Neural progenitor cell (in vitro differentiated cells): ENCODE data around the gene EPS8L1. TPM values are rescaled to one million over a fixed set of nuclear protein-coding genes. Genes with fewer than 3 reads are reported as not detected.

Source experiments
- DNase-seq: peaks from one replicate; pipeline ENCODE4 v3.0.0-alpha.2; 2016; ENCODE audit warnings: low spot score
- H2AFZ ChIP-seq: fragments of 200-600 bp; sonication (generic); replicated peaks from 2 replicates; pipeline ENCODE4 v1.6.1; 2016; ENCODE audit warnings: antibody characterized with exemption
- H3F3A ChIP-seq: fragments of 200-600 bp; sonication (generic); 2 replicates; pipeline ENCODE4 v1.6.1; 2016; ENCODE audit warnings: antibody characterized with exemption, low read depth
- H3K27ac ChIP-seq: fragments of 200-600 bp; sonication (generic); 2 replicates; pipeline ENCODE4 v1.5.1; 2016; ENCODE audit warnings: mild to moderate bottlenecking
- H3K27me3 ChIP-seq: fragments of 200-600 bp; sonication (generic); 2 replicates; pipeline ENCODE4 v1.6.1; 2016; ENCODE audit warnings: mild to moderate bottlenecking, moderate library complexity
- H3K36me3 ChIP-seq: fragments of 200-600 bp; sonication (generic); 2 replicates; pipeline ENCODE4 v1.5.1; 2016
- H3K4me1 ChIP-seq: fragments of 200-600 bp; sonication (generic); 2 replicates; pipeline ENCODE4 v1.6.1; 2016; ENCODE audit warnings: mixed run types
- H3K4me2 ChIP-seq: fragments of 200-600 bp; sonication (generic); 2 replicates; pipeline ENCODE4 v1.6.1; 2016
- H3K4me3 ChIP-seq: fragments of 200-600 bp; sonication (generic); 2 replicates; pipeline ENCODE4 v1.5.1; 2016
- H3K79me2 ChIP-seq: fragments of 200-600 bp; sonication (generic); 2 replicates; pipeline ENCODE4 v1.6.1; 2016; ENCODE audit warnings: low read depth
- H3K9ac ChIP-seq: fragments of 200-600 bp; sonication (generic); 2 replicates; pipeline ENCODE4 v1.6.1; 2016
- H3K9me3 ChIP-seq: fragments of 200-600 bp; sonication (generic); 2 replicates; pipeline ENCODE4 v1.5.1; 2016; ENCODE audit warnings: low read depth
- H4K20me1 ChIP-seq: fragments of 200-600 bp; sonication (generic); 2 replicates; pipeline ENCODE4 v1.6.1; 2016; ENCODE audit warnings: low read depth
- H3K27ac Mint-ChIP-seq: 3 replicates; pipeline ENCODE4 v1.8.0; 2021; ENCODE audit warnings: mixed read lengths
- H3K27me3 Mint-ChIP-seq: 2 replicates; pipeline ENCODE4 v1.8.0; 2022; ENCODE audit warnings: low read depth, mild to moderate bottlenecking, inconsistent platforms, moderate library complexity, mixed read lengths; ENCODE audit not compliant: insufficient read depth
- H3K36me3 Mint-ChIP-seq: 3 replicates; pipeline ENCODE4 v1.8.0; 2021; ENCODE audit warnings: mixed read lengths
- H3K4me1 Mint-ChIP-seq: 3 replicates; pipeline ENCODE4 v1.8.0; 2021; ENCODE audit warnings: mixed read lengths
- H3K4me3 Mint-ChIP-seq: 3 replicates; pipeline ENCODE4 v1.8.0; 2021; ENCODE audit warnings: mild to moderate bottlenecking, moderate library complexity, mixed read lengths
- H3K9me3 Mint-ChIP-seq: 3 replicates; pipeline ENCODE4 v1.8.0; 2020; ENCODE audit warnings: mixed read lengths
- EZH2 ChIP-seq: fragments of 200-600 bp; sonication (generic); IDR thresholded peaks from 2 replicates; pipeline ENCODE4 v1.6.1; 2017; ENCODE audit warnings: antibody characterized with exemption, mild to moderate bottlenecking, moderate library complexity
- EZH2phosphoT487 ChIP-seq: fragments of 200-600 bp; sonication (generic); IDR thresholded peaks from 2 replicates; pipeline ENCODE4 v1.6.1; 2017; ENCODE audit warnings: antibody characterized with exemption
- total RNA-seq: library from RNA; depleted of rRNA; stranded (reverse); fragments of >200 nt; gene quantifications from 2 replicates; pipeline ENCODE4 v1.2.3, GENCODE V29; 2015; ENCODE audit warnings: low replicate concordance
- TF ChIP-seq, protein P1 (sequence below): fragments of 200-600 bp; sonication (generic); IDR thresholded peaks from 2 replicates; pipeline ENCODE4 v1.5.1; 2017; ENCODE audit warnings: antibody characterized with exemption, mild to moderate bottlenecking

EPS8L1 gene
- total RNA-seq, 1 donor from 2014 or later: 7.0 TPM

- H3K4me1 ChIP-seq: peaks cover 16% of the 10 kb centered on the region
- Mint-ChIP-seq H3K27ac (no peak overlapping the region), H3K4me1 (peaks cover 53% of the 10 kb centered on the region), H3K4me3 (peak overlapping the region; percentile 10), H3K36me3 (no peaks in the 10 kb centered on the region), H3K27me3 (peaks cover 61% of the 10 kb centered on the region), H3K9me3 (peaks cover 7% of the 10 kb centered on the region)
- H3K79me2 ChIP-seq: peaks cover 3% of the 10 kb centered on the region
- H3K27ac ChIP-seq: no peak overlapping the region
- H4K20me1 ChIP-seq: peaks cover 52% of the 10 kb centered on the region
- H2AFZ ChIP-seq: no peak overlapping the region
- TF ChIP-seq, protein P1, sequence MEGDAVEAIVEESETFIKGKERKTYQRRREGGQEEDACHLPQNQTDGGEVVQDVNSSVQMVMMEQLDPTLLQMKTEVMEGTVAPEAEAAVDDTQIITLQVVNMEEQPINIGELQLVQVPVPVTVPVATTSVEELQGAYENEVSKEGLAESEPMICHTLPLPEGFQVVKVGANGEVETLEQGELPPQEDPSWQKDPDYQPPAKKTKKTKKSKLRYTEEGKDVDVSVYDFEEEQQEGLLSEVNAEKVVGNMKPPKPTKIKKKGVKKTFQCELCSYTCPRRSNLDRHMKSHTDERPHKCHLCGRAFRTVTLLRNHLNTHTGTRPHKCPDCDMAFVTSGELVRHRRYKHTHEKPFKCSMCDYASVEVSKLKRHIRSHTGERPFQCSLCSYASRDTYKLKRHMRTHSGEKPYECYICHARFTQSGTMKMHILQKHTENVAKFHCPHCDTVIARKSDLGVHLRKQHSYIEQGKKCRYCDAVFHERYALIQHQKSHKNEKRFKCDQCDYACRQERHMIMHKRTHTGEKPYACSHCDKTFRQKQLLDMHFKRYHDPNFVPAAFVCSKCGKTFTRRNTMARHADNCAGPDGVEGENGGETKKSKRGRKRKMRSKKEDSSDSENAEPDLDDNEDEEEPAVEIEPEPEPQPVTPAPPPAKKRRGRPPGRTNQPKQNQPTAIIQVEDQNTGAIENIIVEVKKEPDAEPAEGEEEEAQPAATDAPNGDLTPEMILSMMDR: no peak
- TF ChIP-seq EZH2 (no peak), EZH2phosphoT487 (no peak)
- peaks cover 69% of the 10 kb centered on the region for H3K27me3 ChIP-seq
- H3K9ac ChIP-seq: no peak overlapping the region
- no peak overlapping the region for H3K4me2 ChIP-seq
- H3K36me3 ChIP-seq: no peaks in the 10 kb centered on the region
- no peak overlapping the region for H3K4me3 ChIP-seq
- DNase-seq: no peak
- peaks cover 59% of the 10 kb centered on the region for H3F3A ChIP-seq
- no peaks in the 10 kb centered on the region for H3K9me3 ChIP-seq
Observed at GRCh38 chr19:55084416-55084815, 8.7 kb downstream of the EPS8L1 start.

DNA sequence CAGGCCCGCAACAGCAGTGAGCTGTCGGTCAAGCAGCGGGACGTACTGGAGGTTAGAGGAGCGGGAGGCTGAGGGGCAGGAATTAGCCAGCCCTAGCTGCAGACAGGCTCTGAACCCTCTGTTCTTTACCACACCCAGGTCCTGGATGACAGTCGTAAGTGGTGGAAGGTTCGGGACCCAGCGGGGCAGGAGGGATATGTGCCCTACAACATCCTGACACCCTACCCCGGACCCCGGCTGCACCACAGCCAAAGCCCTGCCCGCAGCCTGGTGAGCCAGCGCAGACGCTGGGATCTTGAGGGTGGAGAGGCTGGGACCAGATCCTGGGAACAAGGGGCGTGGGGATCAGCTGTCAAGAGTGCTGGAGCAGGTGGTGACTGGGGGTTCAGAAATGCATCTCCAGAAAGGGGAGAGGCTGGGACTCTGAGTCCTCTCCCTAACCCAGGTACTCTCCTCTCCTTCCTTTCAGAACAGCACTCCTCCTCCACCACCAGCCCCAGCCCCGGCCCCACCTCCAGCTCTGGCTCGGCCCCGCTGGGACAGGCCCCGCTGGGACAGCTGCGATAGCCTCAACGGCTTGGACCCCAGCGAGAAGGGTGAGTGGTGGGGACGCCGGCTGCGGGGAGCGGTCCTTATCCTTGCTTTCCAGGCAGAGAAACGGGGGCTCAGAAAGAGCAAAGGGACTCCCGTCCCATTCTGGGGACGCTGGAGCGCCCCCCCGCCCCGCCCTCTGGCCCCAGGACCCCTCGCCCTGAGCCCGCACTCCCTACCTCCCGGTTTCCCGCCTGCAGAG lies 10.4 kb downstream of the EPS8L1 start:
- Histone ChIP-seq H3K79me2 (peaks cover 3% of the 10 kb centered on the region), H3K4me2 (peak overlapping the region; percentile 90), H3F3A (peaks cover 50% of the 10 kb centered on the region), H3K4me3 (peak overlapping the region; percentile 68), H3K9me3 (no peaks in the 10 kb centered on the region), H3K9ac (peak overlapping the region; percentile 20), H4K20me1 (peaks cover 50% of the 10 kb centered on the region), H3K36me3 (no peaks in the 10 kb centered on the region), H3K27me3 (peaks cover 52% of the 10 kb centered on the region), H2AFZ (no peak overlapping the region), H3K27ac (no peak overlapping the region), H3K4me1 (peaks cover 16% of the 10 kb centered on the region)
- Mint-ChIP-seq H3K9me3 (peaks cover 3% of the 10 kb centered on the region), H3K4me3 (peak overlapping the region; percentile 91), H3K36me3 (peaks cover 5% of the 10 kb centered on the region), H3K27me3 (peaks cover 46% of the 10 kb centered on the region), H3K27ac (no peak overlapping the region), H3K4me1 (peaks cover 48% of the 10 kb centered on the region)
- no peak for TF ChIP-seq EZH2phosphoT487
- TF ChIP-seq EZH2: peak; percentile 50
- peak; percentile 57 for DNase-seq

GRCh38 chr19:55086730-55087541 lies 11.3 kb downstream of the EPS8L1 start:
- peak overlapping the region; percentile 20 for H3K9ac ChIP-seq
- H3K4me3 Mint-ChIP-seq: peak overlapping the region; percentile 91
- TF ChIP-seq EZH2 (no peak), EZH2phosphoT487 (peak; percentile 41)
- H3F3A ChIP-seq: peaks cover 50% of the 10 kb centered on the region
- peaks cover 3% of the 10 kb centered on the region for H3K79me2 ChIP-seq
- H4K20me1 ChIP-seq: peaks cover 53% of the 10 kb centered on the region
- peak overlapping the region; percentile 68 for H3K4me3 ChIP-seq
- no peaks in the 10 kb centered on the region for H3K36me3 ChIP-seq
- H3K27ac Mint-ChIP-seq: peak overlapping the region; percentile 74
- peaks cover 44% of the 10 kb centered on the region for H3K27me3 ChIP-seq
- peak; percentile 99 for DNase-seq
- H3K9me3 ChIP-seq: no peaks in the 10 kb centered on the region
- peaks cover 20% of the 10 kb centered on the region for H3K4me1 ChIP-seq
- H3K9me3 Mint-ChIP-seq: peaks cover 3% of the 10 kb centered on the region
- H3K27me3 Mint-ChIP-seq: peaks cover 44% of the 10 kb centered on the region
- peak overlapping the region; percentile 90 for H3K4me2 ChIP-seq
- peaks cover 5% of the 10 kb centered on the region for H3K36me3 Mint-ChIP-seq
- peaks cover 48% of the 10 kb centered on the region for H3K4me1 Mint-ChIP-seq
- no peak overlapping the region for H2AFZ ChIP-seq
- no peak overlapping the region for H3K27ac ChIP-seq

DNA sequence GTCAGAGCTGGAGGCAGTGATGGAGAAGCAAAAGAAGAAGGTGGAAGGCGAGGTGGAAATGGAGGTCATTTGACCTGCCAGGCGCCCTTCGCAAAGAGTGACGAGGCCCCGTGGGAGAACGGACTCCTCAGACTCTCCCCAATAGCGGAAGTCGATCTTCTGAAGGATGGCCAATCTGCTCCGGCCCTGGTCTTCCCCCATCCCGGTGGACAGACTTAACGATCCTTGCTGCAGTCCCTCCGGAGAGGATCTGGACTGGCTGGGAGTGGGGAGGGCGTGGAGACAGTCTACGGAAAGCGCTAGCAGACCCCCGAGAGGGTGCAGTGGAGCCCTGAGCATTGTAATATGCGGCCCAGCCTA lies 11.9 kb downstream of the EPS8L1 start:
- Histone ChIP-seq H3K27me3 (peaks cover 38% of the 10 kb centered on the region), H3K79me2 (peaks cover 3% of the 10 kb centered on the region), H2AFZ (no peak overlapping the region), H3K4me1 (peaks cover 24% of the 10 kb centered on the region), H3K4me2 (peak overlapping the region; percentile 90), H3K27ac (no peak overlapping the region), H3K9ac (no peak overlapping the region), H4K20me1 (peaks cover 53% of the 10 kb centered on the region), H3K9me3 (no peaks in the 10 kb centered on the region), H3K4me3 (peak overlapping the region; percentile 68), H3F3A (peaks cover 44% of the 10 kb centered on the region), H3K36me3 (no peaks in the 10 kb centered on the region)
- H3K4me1 Mint-ChIP-seq: peaks cover 46% of the 10 kb centered on the region
- H3K27ac Mint-ChIP-seq: peak overlapping the region; percentile 74
- peak overlapping the region; percentile 91 for H3K4me3 Mint-ChIP-seq
- H3K9me3 Mint-ChIP-seq: peaks cover 1% of the 10 kb centered on the region
- peaks cover 5% of the 10 kb centered on the region for H3K36me3 Mint-ChIP-seq
- peaks cover 40% of the 10 kb centered on the region for H3K27me3 Mint-ChIP-seq
- DNase-seq: no peak
- TF ChIP-seq, protein P1: no peak
- no peak for TF ChIP-seq EZH2
- no peak for TF ChIP-seq EZH2phosphoT487
